RWPE2 (cell line): ENCODE results near the gene FRMPD4.

ENCODE experiments used
- ATAC-seq: fragments of 200-7000 bp; cut with Tn5 transposase; 3 replicates; pipeline ENCODE4 v1.9.1; 2021; ENCODE audit warnings: low read depth
- DNase-seq: peaks from one replicate; pipeline ENCODE4 v3.0.0-alpha.2; 2020; ENCODE audit warnings: low spot score
- H3K27ac ChIP-seq: fragments of 450-650 bp; 2 replicates; pipeline ENCODE4 v1.5.1; 2017; ENCODE audit warnings: mild to moderate bottlenecking; ENCODE audit not compliant: poor library complexity, severe bottlenecking
- H3K27me3 ChIP-seq: fragments of 250-450 bp; sonication (Bioruptor Pico); 2 replicates; pipeline ENCODE4 v1.5.1; 2021; ENCODE audit warnings: mild to moderate bottlenecking, moderate library complexity; ENCODE audit not compliant: insufficient read depth, poor library complexity, severe bottlenecking
- H3K36me3 ChIP-seq: fragments of 250-450 bp; sonication (Bioruptor Pico); 2 replicates; pipeline ENCODE4 v1.5.1; 2020; ENCODE audit warnings: low read depth, mild to moderate bottlenecking, moderate library complexity
- H3K4me1 ChIP-seq: fragments of 250-450 bp; sonication (Bioruptor Pico); 2 replicates; pipeline ENCODE4 v1.5.1; 2021; ENCODE audit warnings: mild to moderate bottlenecking, moderate library complexity; ENCODE audit not compliant: insufficient read depth, poor library complexity, severe bottlenecking
- H3K4me3 ChIP-seq: fragments of 250-450 bp; sonication (Bioruptor Pico); 2 replicates; pipeline ENCODE4 v1.5.1; 2021; ENCODE audit warnings: mild to moderate bottlenecking, moderate library complexity; ENCODE audit not compliant: severe bottlenecking
- H3K9me3 ChIP-seq: fragments of 250-450 bp; sonication (Bioruptor Pico); 2 replicates; pipeline ENCODE4 v1.5.1; 2021; ENCODE audit warnings: mild to moderate bottlenecking, moderate library complexity; ENCODE audit not compliant: severe bottlenecking
- TF ChIP-seq, protein P1 (sequence below): fragments of 450-650 bp; IDR thresholded peaks from one replicate; pipeline ENCODE4 v1.5.1; 2017; ENCODE audit warnings: mild to moderate bottlenecking, moderate library complexity; ENCODE audit not compliant: poor library complexity, severe bottlenecking

Gene FRMPD4

DNA sequence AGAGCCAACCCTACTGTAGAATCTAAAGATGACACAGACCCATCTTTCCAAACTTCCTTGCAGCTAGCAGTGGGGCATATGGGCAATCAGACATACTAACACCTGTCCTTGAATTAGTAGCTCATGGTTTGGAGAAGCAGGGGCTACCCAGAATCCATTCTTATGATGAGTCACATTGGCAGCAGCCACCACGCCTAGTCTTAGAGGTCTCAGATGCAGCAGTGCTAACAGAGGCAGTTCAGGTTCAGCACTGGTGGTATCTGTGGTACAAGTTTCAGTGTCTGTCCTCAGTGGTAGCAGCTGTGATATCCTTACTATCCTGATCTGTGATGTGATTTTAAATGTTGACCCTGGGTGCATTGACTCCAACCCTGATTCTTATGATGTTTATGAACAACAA lies 68.1 kb downstream of the FRMPD4 start:
- no peaks in the 10 kb centered on the region for H3K36me3 ChIP-seq
- H3K27me3 ChIP-seq: no peaks in the 10 kb centered on the region
- TF ChIP-seq, protein P1, sequence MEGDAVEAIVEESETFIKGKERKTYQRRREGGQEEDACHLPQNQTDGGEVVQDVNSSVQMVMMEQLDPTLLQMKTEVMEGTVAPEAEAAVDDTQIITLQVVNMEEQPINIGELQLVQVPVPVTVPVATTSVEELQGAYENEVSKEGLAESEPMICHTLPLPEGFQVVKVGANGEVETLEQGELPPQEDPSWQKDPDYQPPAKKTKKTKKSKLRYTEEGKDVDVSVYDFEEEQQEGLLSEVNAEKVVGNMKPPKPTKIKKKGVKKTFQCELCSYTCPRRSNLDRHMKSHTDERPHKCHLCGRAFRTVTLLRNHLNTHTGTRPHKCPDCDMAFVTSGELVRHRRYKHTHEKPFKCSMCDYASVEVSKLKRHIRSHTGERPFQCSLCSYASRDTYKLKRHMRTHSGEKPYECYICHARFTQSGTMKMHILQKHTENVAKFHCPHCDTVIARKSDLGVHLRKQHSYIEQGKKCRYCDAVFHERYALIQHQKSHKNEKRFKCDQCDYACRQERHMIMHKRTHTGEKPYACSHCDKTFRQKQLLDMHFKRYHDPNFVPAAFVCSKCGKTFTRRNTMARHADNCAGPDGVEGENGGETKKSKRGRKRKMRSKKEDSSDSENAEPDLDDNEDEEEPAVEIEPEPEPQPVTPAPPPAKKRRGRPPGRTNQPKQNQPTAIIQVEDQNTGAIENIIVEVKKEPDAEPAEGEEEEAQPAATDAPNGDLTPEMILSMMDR: no peak
- peaks cover 11% of the 10 kb centered on the region for H3K4me1 ChIP-seq
- H3K4me3 ChIP-seq: no peak overlapping the region
- H3K9me3 ChIP-seq: no peaks in the 10 kb centered on the region
- H3K27ac ChIP-seq: no peak overlapping the region
- DNase-seq (no peak), ATAC-seq (no peak)

DNA sequence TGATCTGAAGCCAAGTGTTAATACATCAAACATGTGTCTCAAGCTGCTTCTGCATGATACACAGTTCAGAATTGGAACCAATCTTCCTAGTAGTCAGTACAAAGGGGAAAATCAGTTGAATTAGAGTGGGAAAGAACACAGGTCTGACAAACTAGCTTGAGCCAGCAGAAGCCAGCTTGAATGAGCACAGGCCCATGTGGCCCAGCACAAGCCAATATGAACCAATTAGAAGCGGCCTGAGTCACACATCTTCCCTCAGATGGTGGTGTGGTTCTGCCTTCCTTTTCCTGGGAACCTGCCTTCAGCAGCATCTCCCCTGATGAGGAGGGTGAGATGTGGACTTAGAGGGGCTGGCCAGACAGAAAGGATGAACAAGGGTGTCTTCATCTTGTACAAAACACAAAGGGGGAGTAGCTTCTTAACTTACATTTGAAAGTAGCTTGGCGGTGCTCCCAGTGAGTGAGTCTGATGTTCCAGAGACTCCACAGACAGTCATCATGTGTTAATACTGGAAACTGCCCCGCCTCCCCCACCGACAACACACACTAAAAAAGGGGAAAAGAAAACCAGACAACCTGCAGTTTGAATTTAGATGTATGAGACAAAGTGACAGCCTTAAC lies 72.0 kb downstream of the FRMPD4 start:
- peaks cover 11% of the 10 kb centered on the region for H3K4me1 ChIP-seq
- H3K36me3 ChIP-seq: no peaks in the 10 kb centered on the region
- TF ChIP-seq, protein P1: no peak
- H3K9me3 ChIP-seq: no peaks in the 10 kb centered on the region
- H3K4me3 ChIP-seq: no peak overlapping the region
- DNase-seq (peak; percentile 51), ATAC-seq (peak; percentile 70)
- H3K27ac ChIP-seq: peak overlapping the region; percentile 80
- H3K27me3 ChIP-seq: no peaks in the 10 kb centered on the region

- peak overlapping the region; percentile 80 for H3K27ac ChIP-seq
- H3K4me3 ChIP-seq: no peak overlapping the region
- TF ChIP-seq, protein P1: no peak
- DNase-seq (no peak), ATAC-seq (peak; percentile 77)
- no peaks in the 10 kb centered on the region for H3K27me3 ChIP-seq
- H3K4me1 ChIP-seq: peaks cover 11% of the 10 kb centered on the region
- H3K36me3 ChIP-seq: no peaks in the 10 kb centered on the region
- no peaks in the 10 kb centered on the region for H3K9me3 ChIP-seq
These were observed 72.7 kb downstream of the FRMPD4 start for GRCh38 chrX:12210971-12211370.

- TF ChIP-seq, protein P1: no peak
- Histone ChIP-seq H3K4me1 (peaks cover 5% of the 10 kb centered on the region), H3K27me3 (no peaks in the 10 kb centered on the region), H3K27ac (peak overlapping the region; percentile 42), H3K36me3 (no peaks in the 10 kb centered on the region), H3K9me3 (peaks cover 6% of the 10 kb centered on the region), H3K4me3 (no peak overlapping the region)
- ATAC-seq: peak; percentile 84
- no peak for DNase-seq
These were observed 85.4 kb downstream of the FRMPD4 start for GRCh38 chrX:12223650-12224049.

GRCh38 chrX:12225107-12225506 lies 86.8 kb downstream of the FRMPD4 start:
- TF ChIP-seq, protein P1: no peak
- H3K9me3 ChIP-seq: peaks cover 6% of the 10 kb centered on the region
- no peaks in the 10 kb centered on the region for H3K27me3 ChIP-seq
- H3K4me3 ChIP-seq: no peak overlapping the region
- ATAC-seq (no peak), DNase-seq (no peak)
- peaks cover 5% of the 10 kb centered on the region for H3K4me1 ChIP-seq
- H3K27ac ChIP-seq: no peak overlapping the region
- no peaks in the 10 kb centered on the region for H3K36me3 ChIP-seq
